Endodermal cell (in vitro differentiated cells): Measurements from ENCODE around the gene IL1RN. TPM values are rescaled to one million over a fixed set of nuclear protein-coding genes. Genes with fewer than 3 reads are reported as not detected.

ENCODE experiments used
- DNase-seq: peaks from one replicate; pipeline ENCODE4 v3.0.0-alpha.2; 2017
- H3K27ac ChIP-seq: 2 replicates; pipeline ENCODE4 v1.5.1; 2013; ENCODE audit warnings: mild to moderate bottlenecking, low read depth, low read length, moderate library complexity
- H3K27me3 ChIP-seq: 2 replicates; pipeline ENCODE4 v1.6.1; 2013; ENCODE audit warnings: mild to moderate bottlenecking, low read length, moderate library complexity; ENCODE audit not compliant: insufficient read depth, control insufficient read depth, poor library complexity, severe bottlenecking
- H3K36me3 ChIP-seq: 2 replicates; pipeline ENCODE4 v1.7.0; 2013; ENCODE audit warnings: mild to moderate bottlenecking, low read length, moderate library complexity; ENCODE audit not compliant: control insufficient read depth, insufficient read depth
- H3K4me1 ChIP-seq: one replicate; pipeline ENCODE4 v1.7.0; 2013; ENCODE audit warnings: low read length; ENCODE audit not compliant: control insufficient read depth, insufficient read depth
- H3K4me3 ChIP-seq: 2 replicates; pipeline ENCODE4 v1.5.1; 2013; ENCODE audit warnings: mild to moderate bottlenecking, low read length, moderate library complexity
- H3K9ac ChIP-seq: 2 replicates; pipeline ENCODE4 v1.6.1; 2013; ENCODE audit warnings: mild to moderate bottlenecking, low read length, moderate library complexity; ENCODE audit not compliant: poor library complexity, severe bottlenecking; ENCODE audit errors: extremely low read depth
- H3K9me3 ChIP-seq: 2 replicates; pipeline ENCODE4 v1.6.1; 2013; ENCODE audit warnings: mild to moderate bottlenecking, low read length, moderate library complexity; ENCODE audit not compliant: control insufficient read depth
- H3K27ac Mint-ChIP-seq: 2 replicates; pipeline ENCODE4 v1.8.0; 2020; ENCODE audit warnings: mixed read lengths
- H3K27me3 Mint-ChIP-seq: 2 replicates; pipeline ENCODE4 v1.8.0; 2021; ENCODE audit warnings: mild to moderate bottlenecking, mixed read lengths; ENCODE audit not compliant: insufficient read depth
- H3K36me3 Mint-ChIP-seq: 2 replicates; pipeline ENCODE4 v1.8.0; 2020; ENCODE audit warnings: low read depth, mixed read lengths
- H3K4me1 Mint-ChIP-seq: 2 replicates; pipeline ENCODE4 v1.8.0; 2020; ENCODE audit warnings: mixed read lengths
- H3K4me3 Mint-ChIP-seq: 2 replicates; pipeline ENCODE4 v1.8.0; 2020; ENCODE audit warnings: mild to moderate bottlenecking, moderate library complexity, mixed read lengths
- H3K9me3 Mint-ChIP-seq: 2 replicates; pipeline ENCODE4 v1.8.0; 2020; ENCODE audit warnings: mild to moderate bottlenecking, mixed read lengths
- CTCF ChIP-seq: fragments of 200-600 bp; sonication (generic); conservative IDR thresholded peaks from 2 replicates; pipeline ENCODE4 v1.5.0; 2021; ENCODE audit warnings: antibody characterized with exemption, mild to moderate bottlenecking
- WGBS, 2 experiments: methylation state at CpG; one replicate each; pipeline versions ENCODE4 v1.1.5 to v1.1.7; 2013; ENCODE audit warnings: missing lambda C conversion rate in 2 of 2, mixed read lengths in 1 of 2; ENCODE audit not compliant: insufficient coverage in 1 of 2, insufficient read length in 1 of 2; 5-methylcytosine and 5-hydroxymethylcytosine counted together
- total RNA-seq, 2 donors: library from RNA; stranded (reverse); fragmentation: NEBNext Ultra II Directional in 1 of 2; extraction: Animal tissue kit (Norgen Biotek cat#: 25700) in 1 of 2; gene quantifications; 2 replicates in 1 of 2; 3 replicates in 1 of 2; pipeline ENCODE4 v1.2.1, GENCODE V29; 2021

Gene IL1RN
- total RNA-seq, 2 donors from 2014 or later: not detected

GRCh38 chr2:113131352-113132185 lies 4.2 kb downstream of the IL1RN start:
- 64 to 80% methylated on average over 2 to 7 of the region's 7 CpGs for WGBS, 2 experiments
- Histone ChIP-seq H3K4me3 (no peak overlapping the region), H3K9me3 (no peaks in the 10 kb centered on the region), H3K36me3 (no peaks in the 10 kb centered on the region), H3K9ac (no peak overlapping the region), H3K27me3 (peaks cover 11% of the 10 kb centered on the region), H3K27ac (no peak overlapping the region), H3K4me1 (no peaks in the 10 kb centered on the region)
- peaks cover 10% of the 10 kb centered on the region for H3K27me3 Mint-ChIP-seq
- no peak for TF ChIP-seq CTCF
- no peaks in the 10 kb centered on the region for H3K4me1 Mint-ChIP-seq
- DNase-seq: no peak
- H3K27ac Mint-ChIP-seq: no peak overlapping the region
- H3K36me3 Mint-ChIP-seq: no peaks in the 10 kb centered on the region
- H3K9me3 Mint-ChIP-seq: no peaks in the 10 kb centered on the region
- H3K4me3 Mint-ChIP-seq: no peak overlapping the region

- H3K9me3 ChIP-seq: no peaks in the 10 kb centered on the region
- Mint-ChIP-seq H3K27me3 (peaks cover 10% of the 10 kb centered on the region), H3K4me1 (no peaks in the 10 kb centered on the region), H3K4me3 (no peak overlapping the region), H3K36me3 (no peaks in the 10 kb centered on the region), H3K9me3 (no peaks in the 10 kb centered on the region), H3K27ac (no peak overlapping the region)
- H3K36me3 ChIP-seq: no peaks in the 10 kb centered on the region
- H3K27ac ChIP-seq: no peak overlapping the region
- H3K27me3 ChIP-seq: peaks cover 10% of the 10 kb centered on the region
- no peak for DNase-seq
- H3K4me3 ChIP-seq: no peak overlapping the region
- H3K9ac ChIP-seq: no peak overlapping the region
- H3K4me1 ChIP-seq: no peaks in the 10 kb centered on the region
- WGBS, 2 experiments: 86 to 94% methylated on average over 12 to 17 of the region's 17 CpGs
- no peak for TF ChIP-seq CTCF
Observed at GRCh38 chr2:113132414-113133021, 5.1 kb downstream of the IL1RN start.

GRCh38 chr2:113133704-113134598 lies 6.6 kb downstream of the IL1RN start:
- no peaks in the 10 kb centered on the region for H3K9me3 ChIP-seq
- DNase-seq: no peak
- no peaks in the 10 kb centered on the region for H3K9me3 Mint-ChIP-seq
- H3K9ac ChIP-seq: no peak overlapping the region
- WGBS, 2 experiments: 83 to 84% methylated on average over 4 to 7 of the region's 7 CpGs
- no peak overlapping the region for H3K27ac ChIP-seq
- H3K36me3 ChIP-seq: no peaks in the 10 kb centered on the region
- H3K4me3 Mint-ChIP-seq: no peak overlapping the region
- H3K4me3 ChIP-seq: no peak overlapping the region
- no peaks in the 10 kb centered on the region for H3K36me3 Mint-ChIP-seq
- no peaks in the 10 kb centered on the region for H3K4me1 ChIP-seq
- H3K4me1 Mint-ChIP-seq: peaks cover 2% of the 10 kb centered on the region
- H3K27me3 Mint-ChIP-seq: peaks cover 10% of the 10 kb centered on the region
- TF ChIP-seq CTCF: no peak
- H3K27ac Mint-ChIP-seq: no peak overlapping the region
- peaks cover 8% of the 10 kb centered on the region for H3K27me3 ChIP-seq
